Measurements from ENCODE around the gene MRPL1. TPM values are rescaled to one million over a fixed set of nuclear protein-coding genes. Genes with fewer than 3 reads are reported as not detected.

Gene MRPL1
- total and polyA plus RNA-seq, 9 of the 15 experiments (the other 6 are each of a cell fraction or from before 2014, with no cell fraction given), result 38.4 to 75.7 (median 63.7) TPM

- TF ChIP-seq SMARCB1 (IDR thresholded peaks at IDR 0.05; ENCODE audit: insufficient read length, low read depth), result no peak
- 0 out of 2 replicates have a peak, but pooled peaks have one; percentile 9 for TF ChIP-seq ARID1B (IDR thresholded peaks at IDR 0.05)
- 0 out of 2 replicates have a peak, but pooled peaks have one; percentile 36 for TF ChIP-seq SMAD3 (CRISPR knock-in tag; conservative IDR thresholded peaks at IDR 0.05)
- TF ChIP-seq ZNF561 (CRISPR knock-in tag; conservative IDR thresholded peaks at IDR 0.05), result no peak
- TF ChIP-seq CHD4 (IDR thresholded peaks at IDR 0.05; ENCODE audit: insufficient read depth, insufficient replicate concordance, low read depth, low read length, poor library complexity, severe bottlenecking), result no peak
- TF ChIP-seq OTX1 (CRISPR knock-in tag; IDR thresholded peaks at IDR 0.05), result peak; percentile 66
- TF ChIP-seq, protein P1, sequence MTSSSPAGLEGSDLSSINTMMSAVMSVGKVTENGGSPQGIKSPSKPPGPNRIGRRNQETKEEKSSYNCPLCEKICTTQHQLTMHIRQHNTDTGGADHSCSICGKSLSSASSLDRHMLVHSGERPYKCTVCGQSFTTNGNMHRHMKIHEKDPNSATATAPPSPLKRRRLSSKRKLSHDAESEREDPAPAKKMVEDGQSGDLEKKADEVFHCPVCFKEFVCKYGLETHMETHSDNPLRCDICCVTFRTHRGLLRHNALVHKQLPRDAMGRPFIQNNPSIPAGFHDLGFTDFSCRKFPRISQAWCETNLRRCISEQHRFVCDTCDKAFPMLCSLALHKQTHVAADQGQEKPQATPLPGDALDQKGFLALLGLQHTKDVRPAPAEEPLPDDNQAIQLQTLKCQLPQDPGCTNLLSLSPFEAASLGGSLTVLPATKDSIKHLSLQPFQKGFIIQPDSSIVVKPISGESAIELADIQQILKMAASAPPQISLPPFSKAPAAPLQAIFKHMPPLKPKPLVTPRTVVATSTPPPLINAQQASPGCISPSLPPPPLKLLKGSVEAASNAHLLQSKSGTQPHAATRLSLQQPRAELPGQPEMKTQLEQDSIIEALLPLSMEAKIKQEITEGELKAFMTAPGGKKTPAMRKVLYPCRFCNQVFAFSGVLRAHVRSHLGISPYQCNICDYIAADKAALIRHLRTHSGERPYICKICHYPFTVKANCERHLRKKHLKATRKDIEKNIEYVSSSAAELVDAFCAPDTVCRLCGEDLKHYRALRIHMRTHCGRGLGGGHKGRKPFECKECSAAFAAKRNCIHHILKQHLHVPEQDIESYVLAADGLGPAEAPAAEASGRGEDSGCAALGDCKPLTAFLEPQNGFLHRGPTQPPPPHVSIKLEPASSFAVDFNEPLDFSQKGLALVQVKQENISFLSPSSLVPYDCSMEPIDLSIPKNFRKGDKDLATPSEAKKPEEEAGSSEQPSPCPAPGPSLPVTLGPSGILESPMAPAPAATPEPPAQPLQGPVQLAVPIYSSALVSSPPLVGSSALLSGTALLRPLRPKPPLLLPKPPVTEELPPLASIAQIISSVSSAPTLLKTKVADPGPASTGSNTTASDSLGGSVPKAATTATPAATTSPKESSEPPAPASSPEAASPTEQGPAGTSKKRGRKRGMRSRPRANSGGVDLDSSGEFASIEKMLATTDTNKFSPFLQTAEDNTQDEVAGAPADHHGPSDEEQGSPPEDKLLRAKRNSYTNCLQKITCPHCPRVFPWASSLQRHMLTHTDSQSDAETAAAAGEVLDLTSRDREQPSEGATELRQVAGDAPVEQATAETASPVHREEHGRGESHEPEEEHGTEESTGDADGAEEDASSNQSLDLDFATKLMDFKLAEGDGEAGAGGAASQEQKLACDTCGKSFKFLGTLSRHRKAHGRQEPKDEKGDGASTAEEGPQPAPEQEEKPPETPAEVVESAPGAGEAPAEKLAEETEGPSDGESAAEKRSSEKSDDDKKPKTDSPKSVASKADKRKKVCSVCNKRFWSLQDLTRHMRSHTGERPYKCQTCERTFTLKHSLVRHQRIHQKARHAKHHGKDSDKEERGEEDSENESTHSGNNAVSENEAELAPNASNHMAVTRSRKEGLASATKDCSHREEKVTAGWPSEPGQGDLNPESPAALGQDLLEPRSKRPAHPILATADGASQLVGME (CRISPR knock-in tag; IDR thresholded peaks at IDR 0.05), result no peak
- 0 out of 2 replicates have a peak, but pooled peaks have one; percentile 57 for TF ChIP-seq PYGO2 (tag; IDR thresholded peaks at IDR 0.05)
- no peak for TF ChIP-seq CBFB (CRISPR knock-in tag; IDR thresholded peaks at IDR 0.05)
- TF ChIP-seq YBX1 (IDR thresholded peaks at IDR 0.05), result no peak
- peak; percentile 47; the same call in 1 of the 2 replicates for TF ChIP-seq TCF7 (IDR thresholded peaks at IDR 0.05; ENCODE audit: borderline replicate concordance)
- TF ChIP-seq ZZZ3 (IDR thresholded peaks at IDR 0.05), result no peak
- no peak for TF ChIP-seq POLR2AphosphoS2 (IDR thresholded peaks at IDR 0.05; ENCODE audit: low read length)
- no peak for TF ChIP-seq RUNX1 (IDR thresholded peaks at IDR 0.05; ENCODE audit: low read depth)
- peak; percentile 76; the same call in 1 of the 2 replicates for TF ChIP-seq ARID3A (IDR thresholded peaks at IDR 0.05; ENCODE audit: borderline replicate concordance, low read depth, low read length)
- no peak for TF ChIP-seq ZNF143 (CRISPR knock-in tag; IDR thresholded peaks at IDR 0.05)
- peak; percentile 77 for TF ChIP-seq SOX6 (IDR thresholded peaks at IDR 0.05)
- TF ChIP-seq SMARCA5 (IDR thresholded peaks at IDR 0.05), result no peak
- TF ChIP-seq ERF (CRISPR knock-in tag; IDR thresholded peaks at IDR 0.05), result no peak
- TF ChIP-seq ILF3 (IDR thresholded peaks at IDR 0.05; ENCODE audit: borderline replicate concordance), result no peak
- peak; percentile 59; the same call in 1 of the 2 replicates for TF ChIP-seq FOXJ2 (tag; IDR thresholded peaks at IDR 0.05)
- TF ChIP-seq ZNF354B (CRISPR knock-in tag; IDR thresholded peaks at IDR 0.05), result no peak
Observed at GRCh38 chr4:77862478-77863216, at the start of gene MRPL1 (continued).

Measured in K562 (cell line).